IMR-90 (cell line): ENCODE data around the gene AANAT. TPM values are rescaled to one million over a fixed set of nuclear protein-coding genes. Genes with fewer than 3 reads are reported as not detected.

ENCODE experiments used
- ATAC-seq: fragments of 200-7000 bp; cut with Tn5 transposase; 2 replicates; pipeline ENCODE4 v1.9.1; 2020; ENCODE audit warnings: low read depth, mild to moderate bottlenecking, moderate library complexity
- BruUV-seq: library from RNA; stranded (reverse); fragments of 400-500 nt; replicated peaks from 2 replicates; lab custom pipeline; 2021; lab: Mats Ljungman, UMichigan
- CTCF ChIA-PET: fragments of 300-600 bp; formaldehyde crosslinking; extraction: SDS; loops from one replicate; lab custom pipeline; 2021; ENCODE audit warnings: antibody characterized with exemption; lab: Yijun Ruan, JAX
- POLR2A ChIA-PET: fragments of 300-600 bp; sonication (Branson Sonifier 250); formaldehyde crosslinking; loops from one replicate; lab custom pipeline; 2022; ENCODE audit warnings: antibody characterized with exemption; ENCODE audit not compliant: unreplicated experiment; lab: Charles Lee
- DNase-seq: peaks from one replicate; pipeline ENCODE4 v3.0.0; 2013
- H2AFZ ChIP-seq: replicated peaks from 2 replicates; pipeline ENCODE3; 2013; ENCODE audit warnings: low read length, mild to moderate bottlenecking; ENCODE audit not compliant: poor library complexity
- H2AK5ac ChIP-seq: 2 replicates; pipeline ENCODE4 v1.6.1; 2013; ENCODE audit warnings: low read depth, low read length, inconsistent platforms
- H2AK9ac ChIP-seq: replicated peaks from 2 replicates; pipeline ENCODE3; 2013; ENCODE audit warnings: mild to moderate bottlenecking, low read depth, low read length, moderate library complexity; ENCODE audit not compliant: poor library complexity
- H2BK120ac ChIP-seq: 2 replicates; pipeline ENCODE4 v1.6.1; 2013; ENCODE audit warnings: low read depth, low read length, inconsistent platforms
- H2BK15ac ChIP-seq: 3 replicates; pipeline ENCODE4 v1.6.1; 2013; ENCODE audit warnings: low read depth, low read length, inconsistent platforms
- H2BK20ac ChIP-seq: 2 replicates; pipeline ENCODE4 v1.6.1; 2013; ENCODE audit warnings: low read depth, mild to moderate bottlenecking, inconsistent platforms, low read length, moderate library complexity
- H2BK5ac ChIP-seq: 2 replicates; pipeline ENCODE4 v1.6.1; 2013; ENCODE audit warnings: mild to moderate bottlenecking, low read depth, low read length, inconsistent platforms; ENCODE audit not compliant: poor library complexity, severe bottlenecking
- H3K14ac ChIP-seq: replicated peaks from 2 replicates; pipeline ENCODE4 v1.6.1; 2013; ENCODE audit warnings: low read depth, low read length, inconsistent platforms
- H3K18ac ChIP-seq: 2 replicates; pipeline ENCODE4 v1.6.1; 2013; ENCODE audit warnings: low read depth, low read length, control low read depth
- H3K23ac ChIP-seq: 2 replicates; pipeline ENCODE4 v1.6.1; 2013; ENCODE audit warnings: low read depth, low read length, inconsistent platforms
- H3K27ac ChIP-seq: 2 replicates; pipeline ENCODE4 v1.5.1; 2013; ENCODE audit warnings: mild to moderate bottlenecking, control low read depth, low read length; ENCODE audit not compliant: insufficient read depth
- H3K27me3 ChIP-seq: 2 replicates; pipeline ENCODE4 v1.6.1; 2013; ENCODE audit warnings: low read length; ENCODE audit not compliant: control insufficient read depth, insufficient read depth
- H3K36me3 ChIP-seq: 2 replicates; pipeline ENCODE4 v1.6.1; 2013; ENCODE audit warnings: low read length, mixed read lengths; ENCODE audit not compliant: control insufficient read depth, insufficient read depth
- H3K4ac ChIP-seq: 2 replicates; pipeline ENCODE4 v1.6.1; 2013; ENCODE audit warnings: low read depth, low read length, inconsistent platforms
- H3K4me1 ChIP-seq: 2 replicates; pipeline ENCODE4 v1.6.1; 2013; ENCODE audit warnings: low read length, mixed read lengths; ENCODE audit not compliant: control insufficient read depth, insufficient read depth
- H3K4me2 ChIP-seq: 2 replicates; pipeline ENCODE4 v1.6.1; 2013; ENCODE audit warnings: low read depth, mild to moderate bottlenecking, control low read depth, low read length, moderate library complexity
- H3K4me3 ChIP-seq: 2 replicates; pipeline ENCODE4 v1.5.1; 2013; ENCODE audit warnings: low read depth, mild to moderate bottlenecking, control low read depth, low read length, moderate library complexity; ENCODE audit not compliant: insufficient read depth
- H3K56ac ChIP-seq: 2 replicates; pipeline ENCODE4 v1.6.1; 2013; ENCODE audit warnings: low read length, inconsistent platforms; ENCODE audit not compliant: insufficient read depth; ENCODE audit errors: extremely low read depth
- H3K79me1 ChIP-seq, 2 experiments: 2 replicates each; pipeline ENCODE4 v1.6.1; 2013; ENCODE audit warnings: low read length in 2 of 2, inconsistent platforms in 1 of 2, low read depth in 1 of 2
- H3K9ac ChIP-seq: 2 replicates; pipeline ENCODE4 v1.6.1; 2013; ENCODE audit warnings: low read depth, low read length, control low read depth
- H3K9me1 ChIP-seq: 2 replicates; pipeline ENCODE4 v1.6.1; 2013; ENCODE audit warnings: low read length, inconsistent platforms; ENCODE audit not compliant: insufficient read depth
- H3K9me3 ChIP-seq: 2 replicates; pipeline ENCODE4 v1.6.1; 2013; ENCODE audit warnings: low read length; ENCODE audit not compliant: control insufficient read depth, insufficient read depth
- H4K20me1 ChIP-seq: 2 replicates; pipeline ENCODE4 v1.6.1; 2013; ENCODE audit warnings: low read length, inconsistent platforms; ENCODE audit not compliant: insufficient read depth
- H4K5ac ChIP-seq: 2 replicates; pipeline ENCODE4 v1.6.1; 2013; ENCODE audit warnings: mild to moderate bottlenecking, low read depth, low read length, control low read depth
- H4K8ac ChIP-seq, 2 experiments: 2 replicates each; pipeline ENCODE4 v1.6.1; 2013; ENCODE audit warnings: low read depth in 2 of 2, low read length in 2 of 2, control low read depth in 1 of 2, inconsistent platforms in 1 of 2
- H4K91ac ChIP-seq: 2 replicates; pipeline ENCODE4 v1.6.1; 2013; ENCODE audit warnings: low read depth, low read length, inconsistent platforms; ENCODE audit not compliant: insufficient read depth
- BHLHE40 ChIP-seq: fragments of 150-350 bp; IDR thresholded peaks from 2 replicates; pipeline ENCODE4 v1.6.1; 2016; ENCODE audit warnings: mild to moderate bottlenecking, low read depth, low read length
- CEBPB ChIP-seq: IDR thresholded peaks from 2 replicates; pipeline ENCODE4 v1.6.1; 2012; ENCODE audit warnings: low read depth, low read length, improper control_type of control experiment
- CHD1 ChIP-seq: IDR thresholded peaks from 2 replicates; pipeline ENCODE4 v1.6.1; 2012; ENCODE audit warnings: low read depth, low read length, improper control_type of control experiment
- CTCF ChIP-seq: conservative IDR thresholded peaks from 2 replicates; pipeline ENCODE4 v1.5.1; 2012; ENCODE audit warnings: mild to moderate bottlenecking, low read depth, low read length, improper control_type of control experiment
- ELK1 ChIP-seq: fragments of 150-350 bp; IDR thresholded peaks from 2 replicates; pipeline ENCODE4 v1.6.1; 2016; ENCODE audit warnings: low read depth, mild to moderate bottlenecking, low read length, moderate library complexity, borderline replicate concordance
- FOS ChIP-seq: fragments of 150-350 bp; IDR thresholded peaks from 2 replicates; pipeline ENCODE4 v1.6.1; 2016; ENCODE audit warnings: low read depth, low read length
- MAFK ChIP-seq: IDR thresholded peaks from 2 replicates; pipeline ENCODE4 v1.6.1; 2012; ENCODE audit warnings: low read depth, low read length, improper control_type of control experiment
- MAZ ChIP-seq: IDR thresholded peaks from 2 replicates; pipeline ENCODE4 v1.6.1; 2012; ENCODE audit warnings: low read depth, mild to moderate bottlenecking, low read length, improper control_type of control experiment, moderate library complexity, borderline replicate concordance
- MXI1 ChIP-seq: IDR thresholded peaks from 2 replicates; pipeline ENCODE4 v1.6.1; 2012; ENCODE audit warnings: low read depth, mild to moderate bottlenecking, low read length, moderate library complexity, borderline replicate concordance
- NFE2L2 ChIP-seq: fragments of 150-350 bp; IDR thresholded peaks from 2 replicates; pipeline ENCODE4 v1.6.1; 2016; ENCODE audit warnings: low read depth, mild to moderate bottlenecking, low read length
- POLR2A ChIP-seq: IDR thresholded peaks from 2 replicates; pipeline ENCODE4 v1.6.1; 2012; ENCODE audit warnings: mild to moderate bottlenecking, low read depth, low read length
- RAD21 ChIP-seq: IDR thresholded peaks from 2 replicates; pipeline ENCODE4 v1.6.1; 2012; ENCODE audit warnings: low read length, improper control_type of control experiment
- RCOR1 ChIP-seq: IDR thresholded peaks from 2 replicates; pipeline ENCODE4 v1.6.1; 2012; ENCODE audit warnings: mild to moderate bottlenecking, low read length, improper control_type of control experiment; ENCODE audit not compliant: insufficient replicate concordance
- RFX5 ChIP-seq: IDR thresholded peaks from 2 replicates; pipeline ENCODE4 v1.8.0; 2012; ENCODE audit warnings: low read depth, mild to moderate bottlenecking, low read length, moderate library complexity
- SMC3 ChIP-seq: fragments of 150-350 bp; IDR thresholded peaks from 2 replicates; pipeline ENCODE4 v1.6.1; 2016; ENCODE audit warnings: low read depth, mild to moderate bottlenecking, antibody characterized with exemption, low read length, moderate library complexity
- USF2 ChIP-seq: fragments of 150-350 bp; IDR thresholded peaks from 2 replicates; pipeline ENCODE4 v1.6.1; 2017; ENCODE audit warnings: mild to moderate bottlenecking, antibody characterized with exemption, low read length, low read depth
- WGBS, 2 experiments: methylation state at CpG; one replicate each; pipeline versions ENCODE4 v1.1.5 to v1.1.7; 2013; ENCODE audit warnings: missing lambda C conversion rate in 2 of 2; ENCODE audit not compliant: insufficient read length in 1 of 2; ENCODE audit errors: extremely low coverage in 2 of 2; 5-methylcytosine and 5-hydroxymethylcytosine counted together
- dilution Hi-C: fragments of 300-500 bp; cut with HindIII; formaldehyde crosslinking; loops from one replicate; pipeline ENCODE4 v1.14.3; 2018; ENCODE audit warnings: low sequenced_read_pairs; ENCODE audit not compliant: unreplicated experiment
- in situ Hi-C: fragments of 300-500 bp; cut with MboI; formaldehyde crosslinking; loops from 3 replicates; pipeline ENCODE4 v1.14.3; 2019; ENCODE audit warnings: low sequenced_read_pairs, inconsistent platforms, mixed read lengths
- intact Hi-C: fragments of 100-400 bp; cut with micrococcal nuclease; formaldehyde crosslinking; loops from 2 replicates; pipeline ENCODE4 v1.10.0; 2022
- polyA plus RNA-seq, 3 experiments: library from polyadenylated mRNA; depleted of rRNA; stranded (reverse); fragments of >200 nt; gene quantifications; 2 replicates each; pipeline ENCODE4 v1.2.3, GENCODE V29; 2012; ENCODE audit warnings: low replicate concordance in 1 of 3
- total RNA-seq: library from RNA; depleted of rRNA; stranded (reverse); fragments of >200 nt; gene quantifications from 2 replicates; pipeline ENCODE4 v1.2.3, GENCODE V29; 2012

AANAT gene
- total and polyA plus RNA-seq, 2 of the 4 experiments (the other 2 are of a cell fraction) = 0.21 TPM; not detected in 1

- Histone ChIP-seq H2BK5ac (no peak overlapping the region), H3K9me3 (no peaks in the 10 kb centered on the region), H3K23ac (no peak overlapping the region), H4K20me1 (no peaks in the 10 kb centered on the region), H3K4me3 (no peak overlapping the region), H4K91ac (no peak overlapping the region), H3K9ac (no peak overlapping the region), H3K79me1 (no peaks in the 10 kb centered on the region), H3K27ac (no peak overlapping the region), H4K5ac (no peak overlapping the region), H3K36me3 (no peaks in the 10 kb centered on the region), H3K4ac (no peak overlapping the region), H3K4me2 (no peak overlapping the region), H3K9me1 (peaks cover 2% of the 10 kb centered on the region; the same call in 1 of the 2 replicates), H2BK20ac (no peak overlapping the region), H2BK15ac (no peak overlapping the region), H4K8ac (0 out of 4 replicates have a peak overlapping the region, but pooled peaks of 1 of the 2 experiments have one; percentile 25), H2AFZ (peak overlapping the region; percentile 68), H3K14ac (peak overlapping the region; percentile 22; the same call in 1 of the 2 replicates), H3K27me3 (no peaks in the 10 kb centered on the region), H3K56ac (no peak overlapping the region), H3K18ac (no peak overlapping the region), H3K4me1 (peaks cover 4% of the 10 kb centered on the region), H2BK120ac (no peak overlapping the region), H2AK9ac (no peak overlapping the region), H2AK5ac (no peak overlapping the region)
- BruUV-seq = no TSS peak
- in situ Hi-C loops = no loop called here
- dilution Hi-C loops = no loop called here
- POLR2A ChIA-PET = no interaction called here
- intact Hi-C loops = no loop called here
- TF ChIP-seq BHLHE40 (no peak), ELK1 (no peak), FOS (no peak), POLR2A (no peak), MAZ (no peak), CTCF (no peak), RAD21 (no peak), NFE2L2 (no peak), CEBPB (no peak), MAFK (no peak), RCOR1 (no peak), USF2 (no peak), CHD1 (no peak), SMC3 (no peak), RFX5 (no peak), MXI1 (no peak)
- DNase-seq (no peak), ATAC-seq (peak; percentile 25)
- CTCF ChIA-PET = interaction anchor here (0.6 kb wide), 1 partner anchor 203 kb away, joined by 4 read pairs; no protein-coding TSS in a partner anchor
- WGBS, 2 experiments = 54% methylated on average over 12 of the region's 15 CpGs; no CpG with 5 or more reads in 1 of the 2 experiments
These were observed 13.2 kb downstream of the AANAT start for GRCh38 chr17:76480632-76481031.
